Endothelial cell of umbilical vein (primary cell): ENCODE results near the gene TP53AIP1. TPM values are rescaled to one million over a fixed set of nuclear protein-coding genes. Genes with fewer than 3 reads are reported as not detected.

Source experiments
- BruUV-seq: library from RNA; stranded (reverse); fragments of 400-500 nt; replicated peaks from 2 replicates; lab custom pipeline; 2021; lab: Mats Ljungman, UMichigan
- CTCF ChIA-PET: fragments of 300-600, 350-600 bp; sonication (Branson Sonifier 250); formaldehyde crosslinking; loops from one replicate; lab custom pipeline; 2021; ENCODE audit warnings: antibody characterized with exemption, inconsistent platforms; lab: Charles Lee
- POLR2A ChIA-PET: fragments of 300-600, 350-600 bp; sonication (Branson Sonifier 250); formaldehyde crosslinking; loops from one replicate; lab custom pipeline; 2021; ENCODE audit warnings: antibody characterized with exemption, inconsistent platforms; lab: Charles Lee
- DNase-seq: peaks from one replicate; pipeline ENCODE4 v3.0.0-alpha.2; 2011; ENCODE audit warnings: low read depth, low spot score
- FAIRE-seq: peaks from 2 replicates; lab custom pipeline; 2011; peaks lifted over from hg19 to GRCh38; lab: Jason Lieb, UNC
- H2AFZ ChIP-seq: 2 replicates; pipeline ENCODE4 v1.6.0; 2012; ENCODE audit warnings: low read depth, low read length, control low read depth, inconsistent platforms
- H3K27ac ChIP-seq: 2 replicates; pipeline ENCODE4 v1.5.1; 2011; ENCODE audit warnings: low read depth, mild to moderate bottlenecking, control low read depth, low read length, moderate library complexity; ENCODE audit not compliant: insufficient read depth
- H3K27me3 ChIP-seq, 2 experiments: 2 replicates each; pipeline versions ENCODE4 v1.6.0 to v1.6.1; 2011; ENCODE audit warnings: low read length in 2 of 2, mixed read lengths in 1 of 2; ENCODE audit not compliant: control insufficient read depth in 2 of 2, insufficient read depth in 2 of 2
- H3K36me3 ChIP-seq, 2 experiments: 2 replicates in 1 of 2; 3 replicates in 1 of 2; pipeline ENCODE4 v1.5.1; 2011; ENCODE audit warnings: low read length in 2 of 2, mild to moderate bottlenecking in 1 of 2, moderate library complexity in 1 of 2; ENCODE audit not compliant: control insufficient read depth in 2 of 2, insufficient read depth in 2 of 2; ENCODE audit errors: extremely low read depth in 1 of 2
- H3K4me1 ChIP-seq: 3 replicates; pipeline ENCODE4 v1.5.1; 2011; ENCODE audit warnings: mild to moderate bottlenecking, low read length; ENCODE audit not compliant: control insufficient read depth, insufficient read depth; ENCODE audit errors: extremely low read depth
- H3K4me2 ChIP-seq: 2 replicates; pipeline ENCODE4 v1.6.1; 2011; ENCODE audit warnings: low read length, control low read depth, mixed read lengths; ENCODE audit not compliant: insufficient read depth
- H3K4me3 ChIP-seq, 3 experiments: fragments of 200-600 bp in 1 of 3; sonication (generic), shearing (Covaris generic) in 1 of 3; replicated peaks in 1 of 3; 2 replicates each; pipeline ENCODE4 v1.5.1; 2011 to 2016; ENCODE audit warnings: control low read depth in 3 of 3, low read length in 3 of 3, mild to moderate bottlenecking in 2 of 3, inconsistent platforms in 1 of 3, low read depth in 1 of 3, moderate library complexity in 1 of 3; ENCODE audit not compliant: insufficient read depth in 1 of 3
- H3K79me2 ChIP-seq: 2 replicates; pipeline ENCODE4 v1.6.0; 2012; ENCODE audit warnings: low read length, inconsistent platforms; ENCODE audit not compliant: control insufficient read depth, insufficient read depth
- H3K9ac ChIP-seq: replicated peaks from 2 replicates; pipeline ENCODE3; 2011; ENCODE audit warnings: low read length, control low read depth; ENCODE audit not compliant: insufficient read depth; ENCODE audit errors: extremely low read depth
- H3K9me1 ChIP-seq: replicated peaks from 3 replicates; pipeline ENCODE4 v1.6.0; 2011; ENCODE audit warnings: mild to moderate bottlenecking, low read length; ENCODE audit not compliant: control insufficient read depth, insufficient read depth; ENCODE audit errors: extremely low read depth
- H3K9me3 ChIP-seq: replicated peaks from 2 replicates; pipeline ENCODE4 v1.5.1; 2012; ENCODE audit warnings: low read length, inconsistent platforms; ENCODE audit not compliant: control insufficient read depth, insufficient read depth
- H4K20me1 ChIP-seq: replicated peaks from 2 replicates; pipeline ENCODE3; 2011; ENCODE audit warnings: mild to moderate bottlenecking, low read length; ENCODE audit not compliant: control insufficient read depth, insufficient read depth; ENCODE audit errors: extremely low read depth
- EZH2 ChIP-seq: IDR thresholded peaks from 2 replicates; pipeline ENCODE4 v1.6.1; 2012; ENCODE audit warnings: borderline replicate concordance, low read depth, mild to moderate bottlenecking, moderate library complexity, low read length, inconsistent platforms; ENCODE audit not compliant: severe bottlenecking
- MAX ChIP-seq: IDR thresholded peaks from 2 replicates; pipeline ENCODE4 v1.6.1; 2011; ENCODE audit not compliant: insufficient read depth, insufficient read length
- MYC ChIP-seq: IDR thresholded peaks from one replicate; pipeline ENCODE4 v1.6.1; 2011; ENCODE audit warnings: mild to moderate bottlenecking, low read depth, low read length
- dilution Hi-C: fragments of 300-500 bp; cut with MboI; formaldehyde crosslinking; loops from one replicate; pipeline ENCODE4 v1.15.0; 2019; ENCODE audit warnings: low sequenced_read_pairs; ENCODE audit not compliant: extremely low pct_ligation_motif_present
- intact Hi-C: fragments of 100-400 bp; cut with micrococcal nuclease; formaldehyde crosslinking; loops from one replicate; pipeline ENCODE4 v1.10.0; 2022
- polyA plus RNA-seq, 4 experiments: library from polyadenylated mRNA; depleted of rRNA in 3 of 4; stranded (reverse) in 3 of 4; unstranded in 1 of 4; fragments of >200 nt; gene quantifications; 2 replicates each; pipeline versions ENCODE4 v1.2.1 to v1.2.3, GENCODE V29; 2011 to 2012; ENCODE audit warnings: missing spikeins in 1 of 4
- total RNA-seq: library from RNA; stranded (reverse); gene quantifications from 2 replicates; pipeline ENCODE4 v1.2.3, GENCODE V29; 2021

The TP53AIP1 gene
- total and polyA plus RNA-seq, 2 donors (not counting 3 experiments of a cell fraction or from before 2014, with no cell fraction given) = not detected

GRCh38 chr11:128892866-128893565 lies 49.7 kb downstream of the TP53AIP1 start:
- POLR2A ChIA-PET = no interaction called here
- Histone ChIP-seq H3K4me3 (no peak overlapping the region), H3K9me1 (no peaks in the 10 kb centered on the region), H3K27me3 (peaks cover 22 to 28% of the 10 kb centered on the region in 2 experiments), H2AFZ (no peak overlapping the region), H3K9me3 (no peaks in the 10 kb centered on the region), H3K27ac (no peak overlapping the region), H3K36me3 (no peaks in the 10 kb centered on the region), H3K79me2 (no peaks in the 10 kb centered on the region), H4K20me1 (no peaks in the 10 kb centered on the region), H3K4me2 (no peak overlapping the region), H3K4me1 (peaks cover 5% of the 10 kb centered on the region), H3K9ac (no peak overlapping the region)
- DNase-seq (no peak), FAIRE-seq (no peak)
- intact Hi-C loops = no loop called here
- BruUV-seq = no TSS peak
- CTCF ChIA-PET = interaction anchor here (0.9 to 11.2 kb wide), 6 partner anchors 8 to 71 kb away, joined by 4 to 951 read pairs (median 17); no protein-coding TSS in a partner anchor
- dilution Hi-C loops = no loop called here
- TF ChIP-seq MAX (no peak), EZH2 (no peak)

DNA sequence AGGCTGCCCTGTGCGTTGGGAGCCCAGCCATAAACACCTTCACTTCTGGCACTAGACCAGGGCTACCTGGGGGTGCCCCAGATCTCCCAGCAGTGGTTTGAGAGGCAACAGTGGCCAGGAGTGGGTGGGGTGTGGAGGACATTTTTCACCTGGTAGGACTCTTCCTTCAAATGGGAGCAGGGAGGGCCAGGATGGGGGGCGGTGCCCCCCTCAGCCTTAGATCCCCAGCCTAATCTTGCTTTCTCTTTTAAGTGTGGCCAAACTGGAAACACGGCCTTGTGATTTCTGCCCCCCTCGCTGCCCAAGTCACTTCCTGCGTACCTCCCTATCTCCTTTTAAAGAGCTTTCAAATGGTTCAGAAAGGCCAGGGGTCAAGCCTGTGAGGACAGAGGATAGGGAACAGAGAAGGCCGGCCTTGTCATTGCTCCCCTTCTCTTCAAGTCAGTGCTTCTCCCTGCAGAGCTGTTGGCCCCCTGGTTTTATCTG lies 50.7 kb downstream of the TP53AIP1 start:
- H3K9ac ChIP-seq = no peak overlapping the region
- no peaks in the 10 kb centered on the region for H3K9me3 ChIP-seq
- no peak overlapping the region for H3K4me3 ChIP-seq
- dilution Hi-C loops = no loop called here
- ChIA-PET CTCF (interaction anchor here (1.0 to 11.2 kb wide), 6 partner anchors 7 to 72 kb away, joined by 4 to 951 read pairs (median 17); no protein-coding TSS in a partner anchor), POLR2A (no interaction called here)
- no TSS peak for BruUV-seq
- H4K20me1 ChIP-seq = no peaks in the 10 kb centered on the region
- no peak overlapping the region for H3K27ac ChIP-seq
- no peak overlapping the region for H3K4me2 ChIP-seq
- H3K27me3 ChIP-seq = peaks cover 31 to 32% of the 10 kb centered on the region in 2 experiments
- no peak overlapping the region for H2AFZ ChIP-seq
- no peaks in the 10 kb centered on the region for H3K79me2 ChIP-seq
- TF ChIP-seq MYC = no peak
- H3K36me3 ChIP-seq = no peaks in the 10 kb centered on the region
- H3K4me1 ChIP-seq = peaks cover 5% of the 10 kb centered on the region
- DNase-seq (no peak), FAIRE-seq (no peak)
- H3K9me1 ChIP-seq = no peaks in the 10 kb centered on the region
- intact Hi-C loops = no loop called here
